Caco-2 (cell line): Measurements from ENCODE around the gene ALK. TPM values are rescaled to one million over a fixed set of nuclear protein-coding genes. Genes with fewer than 3 reads are reported as not detected.

Experiments
- BruUV-seq: library from RNA; stranded (reverse); fragments of 400-500 nt; replicated peaks from 2 replicates; lab custom pipeline; 2021; lab: Mats Ljungman, UMichigan
- CTCF ChIA-PET: fragments of 300-600 bp; sonication (Branson Sonifier 250); formaldehyde crosslinking; loops from one replicate; lab custom pipeline; 2022; ENCODE audit warnings: antibody characterized with exemption; lab: Charles Lee
- POLR2A ChIA-PET: fragments of 300-600 bp; sonication (Branson Sonifier 250); formaldehyde crosslinking; loops from one replicate; lab custom pipeline; 2022; ENCODE audit warnings: antibody characterized with exemption; lab: Charles Lee
- DNase-seq, 2 experiments: peaks; one replicate each; pipeline versions ENCODE4 v3.0.0 to v3.0.0-alpha.2; 2020 to 2022
- H3K27me3 ChIP-seq: replicated peaks from 2 replicates; pipeline ENCODE4 v1.6.0; 2011; ENCODE audit warnings: low read length; ENCODE audit not compliant: control insufficient read depth, insufficient read depth
- H3K36me3 ChIP-seq: 2 replicates; pipeline ENCODE4 v1.5.1; 2011; ENCODE audit warnings: low read length; ENCODE audit not compliant: control insufficient read depth, insufficient read depth
- H3K4me1 ChIP-seq: fragments of 250-450 bp; sonication (Bioruptor Pico); 2 replicates; pipeline ENCODE4 v1.5.1; 2020; ENCODE audit warnings: mild to moderate bottlenecking
- H3K4me3 ChIP-seq: 2 replicates; pipeline ENCODE4 v1.5.1; 2011; ENCODE audit warnings: low read depth, mild to moderate bottlenecking, control low read depth, low read length
- H3K9me3 ChIP-seq: fragments of 250-450 bp; sonication (Bioruptor Pico); 2 replicates; pipeline ENCODE4 v1.5.1; 2020; ENCODE audit warnings: mild to moderate bottlenecking, moderate library complexity
- H3K27ac Mint-ChIP-seq: one replicate; pipeline ENCODE4 v1.8.0; 2022; ENCODE audit warnings: mixed read lengths; ENCODE audit not compliant: unreplicated experiment
- H3K27me3 Mint-ChIP-seq: one replicate; pipeline ENCODE4 v1.8.0; 2022; ENCODE audit warnings: mixed read lengths; ENCODE audit not compliant: insufficient read depth, unreplicated experiment
- H3K36me3 Mint-ChIP-seq: one replicate; pipeline ENCODE4 v1.8.0; 2022; ENCODE audit warnings: mild to moderate bottlenecking, mixed read lengths; ENCODE audit not compliant: insufficient read depth, unreplicated experiment
- H3K4me1 Mint-ChIP-seq: one replicate; pipeline ENCODE4 v1.8.0; 2022; ENCODE audit warnings: low read depth, mixed read lengths; ENCODE audit not compliant: unreplicated experiment
- H3K4me3 Mint-ChIP-seq: one replicate; pipeline ENCODE4 v1.8.0; 2022; ENCODE audit warnings: mild to moderate bottlenecking, moderate library complexity, mixed read lengths; ENCODE audit not compliant: unreplicated experiment
- H3K9me3 Mint-ChIP-seq: one replicate; pipeline ENCODE4 v1.8.0; 2022; ENCODE audit warnings: mixed read lengths; ENCODE audit not compliant: unreplicated experiment
- CTCF ChIP-seq, 2 experiments: fragments of 200-600 bp in 1 of 2; IDR thresholded peaks; 1 replicate in 1 of 2; 2 replicates in 1 of 2; pipeline versions ENCODE4 v1.5.1 to v1.8.0; 2011 to 2022; ENCODE audit warnings: antibody characterized with exemption in 1 of 2, control low read depth in 1 of 2, inconsistent platforms in 1 of 2, low read depth in 1 of 2, low read length in 1 of 2, mild to moderate bottlenecking in 1 of 2, moderate library complexity in 1 of 2; ENCODE audit not compliant: insufficient read depth in 1 of 2, severe bottlenecking in 1 of 2, unreplicated experiment in 1 of 2
- intact Hi-C: fragments of 100-400 bp; cut with micrococcal nuclease; formaldehyde crosslinking; loops from one replicate; pipeline ENCODE4 v1.10.0; 2022; ENCODE audit not compliant: unreplicated experiment
- total RNA-seq: library from RNA; stranded (reverse); gene quantifications from 2 replicates; pipeline ENCODE4 v1.2.3, GENCODE V29; 2022

The ALK gene
- total RNA-seq, 1 experiment from 2014 or later = 0.11 TPM

- Histone ChIP-seq H3K36me3 (no peaks in the 10 kb centered on the region), H3K27me3 (no peaks in the 10 kb centered on the region), H3K9me3 (no peaks in the 10 kb centered on the region; the same call in 1 of the 2 replicates), H3K4me3 (no peak overlapping the region), H3K4me1 (no peaks in the 10 kb centered on the region; the same call in 1 of the 2 replicates)
- no peak overlapping the region for H3K4me3 Mint-ChIP-seq
- peaks cover 10% of the 10 kb centered on the region for H3K9me3 Mint-ChIP-seq
- no TSS peak for BruUV-seq
- intact Hi-C loops = no loop called here
- H3K27me3 Mint-ChIP-seq = no peaks in the 10 kb centered on the region
- H3K4me1 Mint-ChIP-seq = no peaks in the 10 kb centered on the region
- H3K36me3 Mint-ChIP-seq = no peaks in the 10 kb centered on the region
- TF ChIP-seq CTCF (IDR thresholded peaks at IDR 0.05; ENCODE audit: insufficient read depth in 1 of 2, low read depth in 1 of 2, low read length in 1 of 2, severe bottlenecking in 1 of 2, unreplicated experiment in 1 of 2) = no peak
- no peak overlapping the region for H3K27ac Mint-ChIP-seq
- DNase-seq = no peak
- POLR2A ChIA-PET = no interaction called here
- CTCF ChIA-PET = no interaction called here
Observed at GRCh38 chr2:29189052-29189451, 732.3 kb downstream of the ALK start.

- ChIA-PET POLR2A (no interaction called here), CTCF (no interaction called here)
- Mint-ChIP-seq H3K27me3 (no peaks in the 10 kb centered on the region), H3K36me3 (no peaks in the 10 kb centered on the region), H3K9me3 (peaks cover 10% of the 10 kb centered on the region), H3K27ac (no peak overlapping the region), H3K4me3 (no peak overlapping the region), H3K4me1 (no peaks in the 10 kb centered on the region)
- H3K27me3 ChIP-seq = no peaks in the 10 kb centered on the region
- H3K4me1 ChIP-seq = no peaks in the 10 kb centered on the region; the same call in 1 of the 2 replicates
- no peak for DNase-seq
- intact Hi-C loops = no loop called here
- BruUV-seq = no TSS peak
- no peak for TF ChIP-seq CTCF (IDR thresholded peaks at IDR 0.05; ENCODE audit: insufficient read depth in 1 of 2, low read depth in 1 of 2, low read length in 1 of 2, severe bottlenecking in 1 of 2, unreplicated experiment in 1 of 2)
- H3K9me3 ChIP-seq = no peaks in the 10 kb centered on the region; the same call in 1 of the 2 replicates
- no peak overlapping the region for H3K4me3 ChIP-seq
- no peaks in the 10 kb centered on the region for H3K36me3 ChIP-seq
Observed at GRCh38 chr2:29187926-29188325, 733.5 kb downstream of the ALK start.

GRCh38 chr2:29186817-29187216 lies 734.6 kb downstream of the ALK start:
- ChIA-PET POLR2A (no interaction called here), CTCF (no interaction called here)
- Mint-ChIP-seq H3K27ac (no peak overlapping the region), H3K9me3 (peaks cover 10% of the 10 kb centered on the region), H3K4me1 (no peaks in the 10 kb centered on the region), H3K4me3 (no peak overlapping the region), H3K27me3 (no peaks in the 10 kb centered on the region), H3K36me3 (no peaks in the 10 kb centered on the region)
- TF ChIP-seq CTCF (IDR thresholded peaks at IDR 0.05; ENCODE audit: insufficient read depth in 1 of 2, low read depth in 1 of 2, low read length in 1 of 2, severe bottlenecking in 1 of 2, unreplicated experiment in 1 of 2) = no peak
- Histone ChIP-seq H3K4me1 (no peaks in the 10 kb centered on the region; the same call in 1 of the 2 replicates), H3K36me3 (no peaks in the 10 kb centered on the region), H3K4me3 (no peak overlapping the region), H3K9me3 (no peaks in the 10 kb centered on the region; the same call in 1 of the 2 replicates), H3K27me3 (no peaks in the 10 kb centered on the region)
- DNase-seq = no peak
- intact Hi-C loops = no loop called here
- no TSS peak for BruUV-seq
